Measurements from ENCODE around the gene FAM237B.

- no peak for TF ChIP-seq POLR2AphosphoS5 (IDR thresholded peaks at IDR 0.05; ENCODE audit: low read depth, low read length)
- TF ChIP-seq ZNF205 (CRISPR knock-in tag; IDR thresholded peaks at IDR 0.05): no peak
- no peak for TF ChIP-seq ZBTB1 (CRISPR knock-in tag; IDR thresholded peaks at IDR 0.05; ENCODE audit: borderline replicate concordance)
- no peak for TF ChIP-seq TBX3 (IDR thresholded peaks at IDR 0.05; ENCODE audit: borderline replicate concordance)
- TF ChIP-seq KAT7 (CRISPR knock-in tag; IDR thresholded peaks at IDR 0.05; ENCODE audit: borderline replicate concordance): no peak
- TF ChIP-seq ZNF550 (CRISPR knock-in tag; IDR thresholded peaks at IDR 0.05; ENCODE audit: borderline replicate concordance): no peak
- no peak for TF ChIP-seq STAT6 (CRISPR knock-in tag; IDR thresholded peaks at IDR 0.05; ENCODE audit: borderline replicate concordance)
- no peak for TF ChIP-seq MAZ (IDR thresholded peaks at IDR 0.05; ENCODE audit: borderline replicate concordance, low read depth, low read length)
- no peak for TF ChIP-seq MAZ (CRISPR knock-in tag; IDR thresholded peaks at IDR 0.05; ENCODE audit: low read depth)
- TF ChIP-seq SRF (IDR thresholded peaks at IDR 0.05; ENCODE audit: low read depth, low read length): no peak
- no peak for TF ChIP-seq E2F1 (CRISPR knock-in tag; IDR thresholded peaks at IDR 0.05)
- TF ChIP-seq ZFY (CRISPR knock-in tag; IDR thresholded peaks at IDR 0.05): no peak
Measured at GRCh38 chr7:90337106-90337505, 16.0 kb upstream of the FAM237B start.
